GM19438 (cell line): Measurements from ENCODE around the gene HPN.

Experiments
- ATAC-seq: cut with Tn5 transposase; IDR thresholded peaks from one replicate; pipeline ENCODE4 v1.9.1; 2021; ENCODE audit warnings: low read depth; ENCODE audit not compliant: unreplicated experiment

HPN gene

DNA sequence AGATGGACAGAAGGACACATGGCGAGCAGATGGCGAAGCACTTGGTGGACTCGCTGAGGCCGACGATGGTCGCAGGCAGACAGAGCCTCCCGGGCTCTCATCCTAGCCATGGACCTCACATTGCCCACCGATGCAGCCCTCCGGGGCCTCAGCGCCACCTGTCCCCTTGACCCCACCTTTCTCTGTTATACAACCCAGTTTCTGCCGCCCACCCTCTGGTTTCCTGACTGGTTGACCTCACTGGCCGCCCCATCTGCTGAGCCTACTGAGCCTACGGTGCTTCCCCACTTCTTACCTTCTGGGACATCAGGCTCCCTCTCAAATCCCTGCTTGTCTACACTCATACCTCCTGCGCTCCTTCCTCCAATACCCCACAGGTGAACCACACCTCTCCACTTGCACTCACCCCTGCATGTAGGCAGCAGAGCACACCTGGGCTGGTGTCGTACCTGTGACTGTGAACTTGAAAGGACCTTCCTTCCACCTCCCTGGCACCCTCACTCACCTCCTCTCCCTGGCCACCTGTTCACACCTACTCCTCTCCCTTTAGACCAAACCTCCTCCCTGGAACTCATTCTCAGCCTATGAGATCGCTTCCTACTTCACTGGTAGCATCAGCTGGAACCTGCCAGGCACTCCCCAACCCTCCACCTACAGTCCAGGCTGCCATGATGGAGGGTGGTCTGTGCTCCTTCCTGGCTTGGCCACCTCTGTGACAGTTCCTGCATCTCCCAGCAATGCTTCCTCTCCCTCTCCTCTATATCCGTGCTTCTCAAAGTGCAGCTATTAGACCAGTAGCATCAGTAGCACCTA is 36.1 kb downstream of the HPN start:
- ATAC-seq: no peak

- no peak for ATAC-seq
These were observed 38.3 kb downstream of the HPN start for GRCh38 chr19:35079826-35080225.

DNA sequence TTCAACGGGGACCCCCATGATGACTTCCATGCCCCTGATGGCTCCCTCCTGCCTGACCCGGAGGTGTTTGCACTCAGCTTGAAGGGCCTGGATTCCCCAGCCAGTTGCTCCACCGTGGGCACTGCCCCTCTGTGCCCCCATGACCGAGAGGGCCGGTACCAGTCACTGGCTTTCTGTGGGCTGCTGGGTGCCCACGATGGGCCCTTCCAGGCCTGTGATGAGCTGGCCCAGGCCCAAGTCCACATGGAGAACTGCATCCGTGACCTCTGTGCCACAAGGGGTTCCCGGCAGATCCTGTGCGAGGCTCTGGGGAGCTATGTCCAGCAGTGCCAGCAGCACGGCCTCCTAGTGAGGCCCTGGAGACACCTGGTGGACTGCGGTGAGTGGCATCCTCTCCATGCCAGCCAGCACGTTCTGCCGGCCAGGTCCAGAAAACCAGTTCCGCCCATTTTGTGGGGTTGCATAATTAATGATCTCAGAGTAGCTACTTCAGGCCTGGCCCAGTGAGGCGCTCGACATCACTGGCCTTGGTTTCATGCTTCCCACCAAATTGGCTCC is 39.2 kb downstream of the HPN start:
- no peak for ATAC-seq

GRCh38 chr19:35081201-35081600 is 39.7 kb downstream of the HPN start:
- ATAC-seq: no peak

- no peak for ATAC-seq
These were observed 42.4 kb downstream of the HPN start for GRCh38 chr19:35083691-35084508.

GRCh38 chr19:35084509-35084762 is 42.9 kb downstream of the HPN start:
- no peak for ATAC-seq

- ATAC-seq: no peak
These were observed 44.4 kb downstream of the HPN start for GRCh38 chr19:35085947-35086346.

- ATAC-seq: no peak
These were observed 44.9 kb downstream of the HPN start for GRCh38 chr19:35086455-35086854.

DNA sequence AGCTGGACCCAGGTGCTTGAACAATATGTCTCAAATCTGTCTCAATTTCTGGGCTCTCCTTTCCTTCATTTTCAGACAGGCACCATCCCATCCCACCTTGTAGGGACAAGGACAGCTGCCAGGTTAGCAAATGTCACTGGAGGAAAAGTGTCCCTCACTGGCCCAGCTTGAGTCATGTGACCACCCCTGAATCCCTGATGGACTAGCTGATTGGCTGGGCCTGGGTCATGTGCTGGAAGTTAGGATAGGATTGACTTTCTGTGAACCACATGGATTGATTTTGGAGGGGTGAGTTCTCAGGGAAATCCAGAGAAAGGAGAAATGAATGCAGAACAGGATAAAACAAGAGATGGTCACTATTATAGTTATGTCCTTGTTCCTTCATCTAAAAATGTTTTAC is 45.9 kb downstream of the HPN start:
- no peak for ATAC-seq

DNA sequence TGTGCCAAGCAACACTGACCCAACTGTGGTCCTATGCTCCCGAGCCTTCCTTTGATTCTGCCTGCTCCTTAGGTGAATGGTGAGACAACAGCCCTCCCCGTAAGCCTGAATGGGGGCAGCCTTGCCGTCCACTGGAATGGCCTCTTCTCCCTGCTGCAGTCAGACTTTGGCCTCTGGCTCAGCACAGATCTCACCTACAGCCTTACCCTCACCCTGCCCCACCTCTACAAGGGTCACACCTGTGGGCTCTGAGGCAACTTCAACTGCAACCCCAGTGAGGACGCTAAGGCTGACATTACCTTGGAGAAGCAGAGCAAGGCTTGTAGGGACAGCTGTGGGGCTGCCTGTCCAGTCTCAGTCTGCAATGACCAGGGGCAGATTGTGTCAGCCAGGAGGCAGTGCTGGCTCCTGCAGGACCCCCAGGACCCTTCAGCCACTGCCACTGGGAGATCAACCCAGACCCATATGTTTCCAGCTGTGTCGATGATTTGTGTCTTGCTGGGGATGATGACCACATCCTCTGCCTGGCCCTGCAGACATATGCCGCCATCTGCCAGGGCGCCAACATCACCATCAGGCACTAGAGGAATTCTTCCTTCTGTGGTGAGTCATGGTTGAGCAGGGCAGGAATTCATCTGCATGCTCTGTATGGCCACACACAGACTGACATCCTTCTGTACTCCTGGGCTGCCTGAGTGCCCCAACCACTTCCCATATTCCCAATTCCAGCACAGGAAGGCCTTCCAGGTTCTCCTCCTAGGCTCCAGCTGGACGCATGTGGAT is 46.8 kb downstream of the HPN start:
- ATAC-seq: no peak

GRCh38 chr19:35089554-35089953 is 48.0 kb downstream of the HPN start:
- ATAC-seq: no peak

DNA sequence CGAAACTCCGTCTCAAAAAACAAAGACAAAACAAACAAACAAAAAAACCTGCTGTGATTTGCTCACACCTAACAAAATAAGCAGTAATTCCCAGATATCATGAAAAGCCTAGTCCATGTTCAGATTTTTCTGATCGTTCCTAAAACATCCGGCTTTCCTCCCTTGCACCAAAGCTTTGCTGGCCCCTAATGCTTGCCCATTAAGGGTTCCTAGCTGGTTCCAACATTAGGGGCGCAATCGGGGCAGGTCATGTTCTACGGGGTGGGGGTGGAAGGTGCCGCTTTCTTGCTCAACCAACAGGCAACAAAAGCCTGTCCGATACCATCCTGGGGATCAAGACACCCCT is 48.6 kb downstream of the HPN start:
- no peak for ATAC-seq

- ATAC-seq: no peak
These were observed 49.1 kb downstream of the HPN start for GRCh38 chr19:35090506-35091214.

GRCh38 chr19:35093430-35093829 is 51.9 kb downstream of the HPN start:
- ATAC-seq: no peak

GRCh38 chr19:35093941-35094647 is 52.6 kb downstream of the HPN start:
- no peak for ATAC-seq

- ATAC-seq: no peak
These were observed 53.1 kb downstream of the HPN start for GRCh38 chr19:35094656-35095055.

GRCh38 chr19:35095667-35096368 is 54.3 kb downstream of the HPN start:
- ATAC-seq: no peak

DNA sequence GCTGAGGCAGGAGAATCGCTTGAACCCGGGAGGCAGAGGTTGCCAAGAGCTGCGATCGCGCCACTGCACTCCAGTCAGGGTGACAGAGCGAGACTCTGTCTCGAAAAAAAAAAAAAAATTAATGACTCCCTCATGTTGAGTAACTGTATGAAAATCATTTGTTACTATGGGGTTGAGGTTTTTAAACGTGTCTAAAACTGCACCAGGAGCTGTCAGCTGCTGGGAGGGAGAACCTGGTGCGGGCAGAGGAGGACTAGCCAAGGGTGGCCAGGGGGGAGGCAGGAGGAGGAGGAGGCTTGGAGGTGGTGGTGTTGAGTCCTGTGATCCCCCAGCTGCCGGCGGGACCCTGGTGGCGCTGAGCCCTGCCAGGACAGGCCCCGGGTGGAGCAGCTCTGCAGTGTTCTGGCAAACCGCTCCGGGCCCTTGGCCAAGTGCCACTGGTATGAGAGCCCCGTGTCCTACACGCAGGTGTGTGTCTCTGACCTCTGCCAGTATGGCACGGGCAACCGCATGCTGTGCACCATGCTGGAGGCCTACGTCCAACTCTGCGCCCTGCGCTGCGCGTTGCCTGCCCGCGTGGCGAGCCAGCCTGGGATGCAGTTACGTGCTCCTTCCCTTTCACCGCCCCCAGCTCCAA is 57.0 kb downstream of the HPN start:
- ATAC-seq: no peak
